ENCODE results near the gene YARS2.

The YARS2 gene

DNA sequence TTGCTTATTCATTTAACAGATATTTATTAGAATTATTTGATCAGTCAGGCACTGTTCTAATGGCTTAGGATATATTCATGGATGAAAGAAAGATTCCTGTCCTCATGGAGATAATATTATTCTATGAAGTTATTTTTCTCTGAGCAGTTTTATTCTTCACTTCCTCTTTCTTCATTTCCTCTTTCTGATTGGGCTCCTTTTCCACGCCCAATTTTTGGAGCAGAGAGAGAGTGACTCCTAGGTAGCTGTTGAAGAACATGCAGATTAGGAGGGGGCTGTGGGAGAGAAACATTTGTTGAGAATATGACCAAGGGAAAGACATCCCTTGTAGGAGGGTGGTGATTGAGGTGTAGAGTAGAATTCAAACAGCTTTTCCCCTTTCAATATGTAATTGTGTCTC lies 6.0 kb upstream of the YARS2 start:
- Histone ChIP-seq H3K27me3 (ENCODE audit: insufficient read depth, low read length, poor library complexity) (no peaks in the 10 kb centered on the region), H3K79me2 (ENCODE audit: control insufficient read depth, insufficient read depth, low read length) (no peaks in the 10 kb centered on the region), H3K4me2 (ENCODE audit: low read length) (no peak overlapping the region), H2BK15ac (replicated peaks; ENCODE audit: low read depth) (no peak overlapping the region), H2BK120ac (ENCODE audit: low read depth, low read length) (no peak overlapping the region), H3K4me1 (ENCODE audit: control insufficient read depth, low read depth, low read length) (no peaks in the 10 kb centered on the region), H3K36me3 (ENCODE audit: control insufficient read depth, insufficient read depth, low read length) (no peaks in the 10 kb centered on the region), H4K5ac (ENCODE audit: low read length) (no peak overlapping the region), H3K4me3 (ENCODE audit: low read length) (no peak overlapping the region), H4K8ac (ENCODE audit: low read depth, low read length) (no peak overlapping the region), H2AK5ac (ENCODE audit: low read length) (no peak overlapping the region), H3K9ac (ENCODE audit: low read length) (no peak overlapping the region), H3K27ac (ENCODE audit: low read depth, low read length) (no peak overlapping the region), H3K4ac (ENCODE audit: low read depth, low read length) (no peak overlapping the region), H3K56ac (ENCODE audit: low read length) (no peak overlapping the region), H3K79me1 (ENCODE audit: low read length) (no peaks in the 10 kb centered on the region), H2BK5ac (ENCODE audit: low read length) (no peak overlapping the region), H3K23ac (ENCODE audit: low read length) (no peak overlapping the region), H3K18ac (ENCODE audit: low read length) (no peak overlapping the region)
- WGBS (ENCODE audit: extremely low coverage, insufficient coverage, low lambda C conversion rate) = no CpG with 5 or more reads among the region's 1 CpG
- DNase-seq = no peak

DNA sequence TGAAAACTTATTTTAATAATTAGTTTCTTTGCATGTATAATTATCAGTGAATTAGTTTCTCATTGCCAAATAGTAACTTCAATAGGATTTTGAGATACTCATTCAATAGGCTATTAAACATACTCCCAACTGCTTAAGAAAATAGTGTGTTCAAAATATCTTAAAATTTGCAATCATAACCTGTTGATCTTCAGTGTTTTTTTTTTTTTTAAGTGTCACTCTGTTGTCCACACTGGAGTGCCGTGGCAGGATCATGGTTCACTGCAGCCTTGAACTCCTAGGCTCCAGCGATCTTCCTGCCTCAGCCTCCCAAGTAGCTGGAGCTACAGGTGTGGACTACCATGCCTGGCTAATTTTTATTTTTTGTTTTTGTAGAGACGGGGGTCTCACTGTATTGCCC lies 1.5 kb upstream of the YARS2 start:
- H2AK5ac ChIP-seq (ENCODE audit: low read length) = no peak overlapping the region
- H3K18ac ChIP-seq (ENCODE audit: low read length) = no peak overlapping the region
- no peak overlapping the region for H3K4ac ChIP-seq (ENCODE audit: low read depth, low read length)
- H2BK120ac ChIP-seq (ENCODE audit: low read depth, low read length) = no peak overlapping the region
- no peaks in the 10 kb centered on the region for H3K27me3 ChIP-seq (ENCODE audit: insufficient read depth, low read length, poor library complexity)
- peaks cover 16% of the 10 kb centered on the region for H3K79me2 ChIP-seq (ENCODE audit: control insufficient read depth, insufficient read depth, low read length)
- H3K27ac ChIP-seq (ENCODE audit: low read depth, low read length) = no peak overlapping the region
- no peak overlapping the region for H4K8ac ChIP-seq (ENCODE audit: low read depth, low read length)
- WGBS (ENCODE audit: extremely low coverage, insufficient coverage, low lambda C conversion rate) = no CpG with 5 or more reads among the region's 3 CpGs
- no peak overlapping the region for H4K5ac ChIP-seq (ENCODE audit: low read length)
- H3K36me3 ChIP-seq (ENCODE audit: control insufficient read depth, insufficient read depth, low read length) = no peaks in the 10 kb centered on the region
- H3K9ac ChIP-seq (ENCODE audit: low read length) = no peak overlapping the region
- no peak overlapping the region for H3K4me3 ChIP-seq (ENCODE audit: low read length)
- no peak overlapping the region for H2BK15ac ChIP-seq (replicated peaks; ENCODE audit: low read depth)
- H3K79me1 ChIP-seq (ENCODE audit: low read length) = peaks cover 10% of the 10 kb centered on the region
- H2BK5ac ChIP-seq (ENCODE audit: low read length) = no peak overlapping the region
- no peak overlapping the region for H3K23ac ChIP-seq (ENCODE audit: low read length)
- H3K4me2 ChIP-seq (ENCODE audit: low read length) = no peak overlapping the region
- no peak overlapping the region for H3K56ac ChIP-seq (ENCODE audit: low read length)
- DNase-seq = no peak
- H3K4me1 ChIP-seq (ENCODE audit: control insufficient read depth, low read depth, low read length) = peaks cover 4% of the 10 kb centered on the region

DNA sequence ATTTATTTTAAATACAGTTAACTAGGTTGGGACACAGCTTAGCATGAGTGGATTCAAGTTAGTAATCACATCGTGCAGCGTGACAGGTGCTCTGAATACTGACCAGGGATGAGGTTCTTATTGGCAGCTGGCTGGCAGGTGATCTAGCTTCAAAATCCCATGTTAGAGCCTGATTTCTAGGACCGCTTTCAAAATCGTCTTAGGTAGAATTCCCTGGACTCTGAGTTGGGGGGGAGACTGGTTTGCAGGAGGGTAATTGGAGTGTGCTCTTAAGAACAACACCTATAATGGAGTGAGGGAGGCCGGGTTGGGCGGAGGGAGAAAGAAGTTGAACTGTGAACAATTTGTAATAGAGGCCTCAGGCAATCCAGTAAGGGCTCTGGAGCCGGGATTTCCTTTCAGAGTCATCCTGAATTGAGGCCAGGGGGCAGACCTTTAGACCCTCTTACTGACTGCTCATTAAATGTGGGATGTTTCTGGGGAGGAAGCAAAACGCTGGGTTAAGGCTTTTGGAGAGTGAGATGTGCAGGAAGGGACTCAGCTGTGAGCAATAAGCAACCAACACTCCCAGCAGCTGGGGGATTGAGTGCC lies 874 bp upstream of the YARS2 start:
- H3K79me1 ChIP-seq (ENCODE audit: low read length) = peaks cover 10% of the 10 kb centered on the region
- H4K5ac ChIP-seq (ENCODE audit: low read length) = no peak overlapping the region
- peaks cover 4% of the 10 kb centered on the region for H3K4me1 ChIP-seq (ENCODE audit: control insufficient read depth, low read depth, low read length)
- H3K27ac ChIP-seq (ENCODE audit: low read depth, low read length) = no peak overlapping the region
- WGBS (ENCODE audit: extremely low coverage, insufficient coverage, low lambda C conversion rate) = no CpG with 5 or more reads among the region's 8 CpGs
- DNase-seq = no peak
- H3K9ac ChIP-seq (ENCODE audit: low read length) = peak overlapping the region; percentile 6
- no peak overlapping the region for H2BK120ac ChIP-seq (ENCODE audit: low read depth, low read length)
- H2AK5ac ChIP-seq (ENCODE audit: low read length) = no peak overlapping the region
- no peaks in the 10 kb centered on the region for H3K27me3 ChIP-seq (ENCODE audit: insufficient read depth, low read length, poor library complexity)
- H3K4ac ChIP-seq (ENCODE audit: low read depth, low read length) = no peak overlapping the region
- no peak overlapping the region for H3K18ac ChIP-seq (ENCODE audit: low read length)
- no peak overlapping the region for H2BK15ac ChIP-seq (replicated peaks; ENCODE audit: low read depth)
- no peak overlapping the region for H4K8ac ChIP-seq (ENCODE audit: low read depth, low read length)
- no peak overlapping the region for H3K4me2 ChIP-seq (ENCODE audit: low read length)
- H3K4me3 ChIP-seq (ENCODE audit: low read length) = no peak overlapping the region
- no peak overlapping the region for H3K23ac ChIP-seq (ENCODE audit: low read length)
- no peak overlapping the region for H2BK5ac ChIP-seq (ENCODE audit: low read length)
- peaks cover 16% of the 10 kb centered on the region for H3K79me2 ChIP-seq (ENCODE audit: control insufficient read depth, insufficient read depth, low read length)
- H3K56ac ChIP-seq (ENCODE audit: low read length) = peak overlapping the region; percentile 40
- peaks cover 1% of the 10 kb centered on the region for H3K36me3 ChIP-seq (ENCODE audit: control insufficient read depth, insufficient read depth, low read length)

DNA sequence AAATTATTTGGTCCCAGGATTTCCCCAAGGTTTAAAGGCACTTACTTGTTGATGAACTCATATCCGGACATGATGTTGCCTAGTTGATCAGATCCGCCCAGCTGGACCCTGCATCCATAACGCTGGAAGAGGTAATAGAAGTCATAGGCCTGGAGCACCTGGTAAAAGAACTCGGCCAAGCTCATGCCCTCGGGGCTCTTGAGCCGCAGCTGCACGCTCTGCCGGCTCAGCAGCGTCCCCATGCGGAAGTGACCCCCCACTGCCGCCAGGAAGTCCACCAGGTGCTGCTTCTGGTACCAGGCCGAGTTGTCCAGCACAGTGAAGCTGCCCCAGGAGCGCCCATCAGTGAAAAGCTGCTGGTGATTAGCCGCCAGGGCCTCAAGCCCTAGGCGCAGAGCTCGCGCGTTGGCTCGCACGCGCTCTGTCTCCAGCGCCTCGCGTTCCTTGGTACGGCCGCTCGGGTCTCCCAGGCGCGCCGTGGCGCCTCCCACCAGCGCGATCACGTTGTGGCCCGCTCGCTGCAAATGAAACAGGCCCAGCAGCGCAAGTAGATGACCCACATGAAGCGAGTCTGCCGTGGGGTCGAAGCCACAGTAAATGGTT lies 545 bp downstream of the YARS2 start:
- peak overlapping the region; percentile 17 for H4K5ac ChIP-seq (ENCODE audit: low read length)
- no CpG with 5 or more reads among the region's 40 CpGs for WGBS (ENCODE audit: extremely low coverage, insufficient coverage, low lambda C conversion rate)
- H3K56ac ChIP-seq (ENCODE audit: low read length) = peak overlapping the region; percentile 94

DNA sequence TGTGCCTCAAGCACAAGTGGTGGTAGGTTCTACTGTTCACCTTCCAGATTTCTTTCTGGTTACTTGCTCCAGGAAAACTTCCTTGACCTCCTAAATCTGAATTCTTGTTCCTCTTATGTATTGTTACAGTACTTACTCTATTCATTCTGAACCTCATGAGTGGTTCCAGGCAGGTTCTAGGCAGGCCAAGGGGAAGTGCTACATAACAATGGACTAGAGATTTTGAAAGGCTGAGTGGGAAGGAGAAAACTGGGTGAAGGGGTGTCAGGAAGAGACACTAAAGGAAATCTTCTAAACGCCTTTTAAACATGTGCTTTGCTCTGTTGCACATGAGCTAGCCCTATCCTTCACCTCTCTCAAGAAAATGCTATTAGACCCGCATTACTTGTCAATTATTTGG lies 1.6 kb downstream of the YARS2 start:
- H3K56ac ChIP-seq (ENCODE audit: low read length) = peak overlapping the region; percentile 94
- DNase-seq = peak; percentile 7
- H3K36me3 ChIP-seq (ENCODE audit: control insufficient read depth, insufficient read depth, low read length) = peaks cover 2% of the 10 kb centered on the region
- H3K18ac ChIP-seq (ENCODE audit: low read length) = no peak overlapping the region
- H3K4ac ChIP-seq (ENCODE audit: low read depth, low read length) = no peak overlapping the region
- H4K5ac ChIP-seq (ENCODE audit: low read length) = no peak overlapping the region
- no peak overlapping the region for H2BK120ac ChIP-seq (ENCODE audit: low read depth, low read length)
- no peak overlapping the region for H3K27ac ChIP-seq (ENCODE audit: low read depth, low read length)
- H3K4me2 ChIP-seq (ENCODE audit: low read length) = peak overlapping the region; percentile 57
- H4K8ac ChIP-seq (ENCODE audit: low read depth, low read length) = no peak overlapping the region
- peaks cover 10% of the 10 kb centered on the region for H3K79me1 ChIP-seq (ENCODE audit: low read length)
- peaks cover 16% of the 10 kb centered on the region for H3K79me2 ChIP-seq (ENCODE audit: control insufficient read depth, insufficient read depth, low read length)
- H3K9ac ChIP-seq (ENCODE audit: low read length) = peak overlapping the region; percentile 87
- no peaks in the 10 kb centered on the region for H3K27me3 ChIP-seq (ENCODE audit: insufficient read depth, low read length, poor library complexity)
- no CpG with 5 or more reads among the region's 2 CpGs for WGBS (ENCODE audit: extremely low coverage, insufficient coverage, low lambda C conversion rate)
- H3K4me3 ChIP-seq (ENCODE audit: low read length) = peak overlapping the region; percentile 41
- H2AK5ac ChIP-seq (ENCODE audit: low read length) = no peak overlapping the region
- peaks cover 4% of the 10 kb centered on the region for H3K4me1 ChIP-seq (ENCODE audit: control insufficient read depth, low read depth, low read length)
- no peak overlapping the region for H2BK5ac ChIP-seq (ENCODE audit: low read length)
- no peak overlapping the region for H2BK15ac ChIP-seq (replicated peaks; ENCODE audit: low read depth)
- H3K23ac ChIP-seq (ENCODE audit: low read length) = no peak overlapping the region

More for the DNA sequence above, 545 bp downstream of the YARS2 start:
- Histone ChIP-seq H3K4me2 (ENCODE audit: low read length) (peak overlapping the region; percentile 57), H3K4me3 (ENCODE audit: low read length) (peak overlapping the region; percentile 74), H3K9ac (ENCODE audit: low read length) (peak overlapping the region; percentile 87), H3K79me1 (ENCODE audit: low read length) (peaks cover 10% of the 10 kb centered on the region), H4K8ac (ENCODE audit: low read depth, low read length) (peak overlapping the region; percentile 93), H3K23ac (ENCODE audit: low read length) (no peak overlapping the region), H2BK5ac (ENCODE audit: low read length) (peak overlapping the region; percentile 12), H2BK15ac (replicated peaks; ENCODE audit: low read depth) (no peak overlapping the region), H3K4me1 (ENCODE audit: control insufficient read depth, low read depth, low read length) (peaks cover 4% of the 10 kb centered on the region), H3K27ac (ENCODE audit: low read depth, low read length) (peak overlapping the region; percentile 8), H3K36me3 (ENCODE audit: control insufficient read depth, insufficient read depth, low read length) (peaks cover 2% of the 10 kb centered on the region), H3K79me2 (ENCODE audit: control insufficient read depth, insufficient read depth, low read length) (peaks cover 16% of the 10 kb centered on the region), H2BK120ac (ENCODE audit: low read depth, low read length) (no peak overlapping the region), H2AK5ac (ENCODE audit: low read length) (no peak overlapping the region), H3K18ac (ENCODE audit: low read length) (peak overlapping the region; percentile 11), H3K4ac (ENCODE audit: low read depth, low read length) (no peak overlapping the region), H3K27me3 (ENCODE audit: insufficient read depth, low read length, poor library complexity) (no peaks in the 10 kb centered on the region)
- DNase-seq = peak; percentile 92
